ENCODE data around the gene HYLS1.

DNA sequence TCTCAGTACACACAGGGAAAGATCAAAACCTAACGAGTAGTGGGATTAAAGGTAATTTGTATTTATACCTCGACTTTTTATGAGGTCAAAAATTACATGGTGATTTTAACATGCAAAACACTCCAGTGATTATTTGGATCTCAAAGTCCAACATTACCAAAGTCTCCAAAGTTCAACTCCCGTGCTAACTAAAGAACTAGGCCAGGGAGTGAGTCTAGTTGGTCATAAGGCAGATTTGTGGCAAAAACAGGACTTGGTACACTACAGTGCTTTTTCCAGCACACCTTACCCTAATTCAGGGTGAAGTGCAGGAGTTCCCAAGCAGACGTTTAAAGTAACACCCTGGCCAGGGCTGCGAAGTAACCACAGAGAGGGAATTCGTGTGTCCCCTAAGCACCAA lies 14.4 kb downstream of the HYLS1 start:
- TF ChIP-seq YY1 (IDR thresholded peaks at IDR 0.05; ENCODE audit: insufficient read depth, insufficient read length), result no peak
- no peak for TF ChIP-seq ZNF274 (IDR thresholded peaks at IDR 0.05; ENCODE audit: low read depth, low read length)

Measured in NT2/D1 (cell line).